Activated gamma-delta T cell treated with anti-CD3 and anti-CD28 coated beads, Interleukin-2, amount 50 U/mL, for 16 hours (primary cell): ENCODE results near the gene CKMT1A.
"Not testable (repeated sequence)": the region's sequence is repeated elsewhere in the genome, so short reads cannot be mapped to it uniquely, and the experiment has no call there.

Source experiments
- DNase-seq: peaks from one replicate; pipeline ENCODE4 v3.0.0-alpha.2; 2020; ENCODE audit warnings: low read depth

The CKMT1A gene

GRCh38 chr15:43693148-43694022 lies at the start of gene CKMT1A:
Gene CKMT1A, plus strand, starts transcription at chr15:43693859. Its CDS starts 192 bp downstream, at chr15:43694051.
- not testable (repeated sequence) for DNase-seq

GRCh38 chr15:43648649-43649429 lies 44.8 kb upstream of the CKMT1A start, which contains the start of gene CATSPER2:
Gene CATSPER2, minus strand, starts transcription at chr15:43648844. Its CDS starts 783 bp downstream, at chr15:43648061.
- DNase-seq = no peak

- DNase-seq = not testable (repeated sequence)
Observed at GRCh38 chr15:43649430-43649926, 44.2 kb upstream of the CKMT1A start.

GRCh38 chr15:43659727-43660126 lies 33.9 kb upstream of the CKMT1A start:
- not testable (repeated sequence) for DNase-seq

- not testable (repeated sequence) for DNase-seq
Observed at GRCh38 chr15:43662293-43662692, 31.4 kb upstream of the CKMT1A start.

- DNase-seq = not testable (repeated sequence)
Observed at GRCh38 chr15:43663333-43663732, 30.3 kb upstream of the CKMT1A start.

- DNase-seq = not testable (repeated sequence)
Observed at GRCh38 chr15:43666177-43666576, 27.5 kb upstream of the CKMT1A start.

- not testable (repeated sequence) for DNase-seq
Observed at GRCh38 chr15:43674175-43674574, 19.5 kb upstream of the CKMT1A start.

- not testable (repeated sequence) for DNase-seq
Observed at GRCh38 chr15:43689604-43690301, 3.9 kb upstream of the CKMT1A start.

GRCh38 chr15:43692679-43693078 lies 980 bp upstream of the CKMT1A start:
- DNase-seq = not testable (repeated sequence)

- DNase-seq = no peak
Observed at GRCh38 chr15:43702174-43702573, 8.5 kb downstream of the CKMT1A start.

- no peak for DNase-seq
Observed at GRCh38 chr15:43702701-43703424, 9.2 kb downstream of the CKMT1A start.

- not testable (repeated sequence) for DNase-seq
Observed at GRCh38 chr15:43710431-43711131, 16.9 kb downstream of the CKMT1A start.

- DNase-seq = no peak
Observed at GRCh38 chr15:43723151-43723550, 29.5 kb downstream of the CKMT1A start.

- not testable (repeated sequence) for DNase-seq
Observed at GRCh38 chr15:43726306-43726705, 32.6 kb downstream of the CKMT1A start.

GRCh38 chr15:43728053-43728725 lies 34.5 kb downstream of the CKMT1A start:
- not testable (repeated sequence) for DNase-seq

GRCh38 chr15:43735416-43735815 lies 41.8 kb downstream of the CKMT1A start:
- no peak for DNase-seq

- DNase-seq = peak; percentile 79
Observed at GRCh38 chr15:43746245-43746902, 52.7 kb downstream of the CKMT1A start, which contains the start of gene PDIA3. Gene PDIA3, plus strand, starts transcription at chr15:43746438. Its CDS starts 102 bp downstream, at chr15:43746540.

GRCh38 chr15:43746903-43747309 lies 53.2 kb downstream of the CKMT1A start:
- not testable (repeated sequence) for DNase-seq
